ENCODE measurements around the gene MYL5.
"Not testable (repeated sequence)": the region's sequence is repeated elsewhere in the genome, so short reads cannot be mapped to it uniquely, and the experiment has no call there.

The MYL5 gene

GRCh38 chr4:674172-675035, at the start of gene MYL5, which contains the start of gene ATP5ME:
TSS of gene MYL5 (plus strand) at chr4:674542. CDS start at chr4:678027, 3,485 bp downstream.
TSS of gene ATP5ME (minus strand) at chr4:674276. CDS start at chr4:674247, 29 bp downstream.
- DNase-seq (ENCODE audit: low spot score) = peak; percentile 100

GRCh38 chr4:624705-625590, 49.4 kb upstream of the MYL5 start, which contains the start of gene PDE6B:
TSS of gene PDE6B (plus strand) at chr4:625573. CDS start at chr4:625627, 54 bp downstream.
- no peak for DNase-seq (ENCODE audit: low spot score)

- DNase-seq (ENCODE audit: low spot score) = no peak
Measured at GRCh38 chr4:625631-626161, 48.6 kb upstream of the MYL5 start.

GRCh38 chr4:626201-627091, 47.9 kb upstream of the MYL5 start:
- DNase-seq (ENCODE audit: low spot score) = no peak

GRCh38 chr4:627347-628125, 46.8 kb upstream of the MYL5 start:
- DNase-seq (ENCODE audit: low spot score) = no peak

GRCh38 chr4:628311-628741, 46.0 kb upstream of the MYL5 start:
- no peak for DNase-seq (ENCODE audit: low spot score)

- DNase-seq (ENCODE audit: low spot score) = no peak
Measured at GRCh38 chr4:628821-629635, 45.3 kb upstream of the MYL5 start.

GRCh38 chr4:629636-629914, 44.8 kb upstream of the MYL5 start:
- no peak for DNase-seq (ENCODE audit: low spot score)

GRCh38 chr4:629915-630641, 44.3 kb upstream of the MYL5 start:
- DNase-seq (ENCODE audit: low spot score) = no peak

- no peak for DNase-seq (ENCODE audit: low spot score)
Measured at GRCh38 chr4:630656-631055, 43.7 kb upstream of the MYL5 start.

- no peak for DNase-seq (ENCODE audit: low spot score)
Measured at GRCh38 chr4:632196-632790, 42.0 kb upstream of the MYL5 start.

- DNase-seq (ENCODE audit: low spot score) = no peak
Measured at GRCh38 chr4:632926-633325, 41.4 kb upstream of the MYL5 start.

GRCh38 chr4:633406-633805, 40.9 kb upstream of the MYL5 start:
- DNase-seq (ENCODE audit: low spot score) = no peak

- DNase-seq (ENCODE audit: low spot score) = no peak
Measured at GRCh38 chr4:633976-634598, 40.3 kb upstream of the MYL5 start.

- no peak for DNase-seq (ENCODE audit: low spot score)
Measured at GRCh38 chr4:634599-634985, 39.8 kb upstream of the MYL5 start.

GRCh38 chr4:635066-635835, 39.1 kb upstream of the MYL5 start:
- DNase-seq (ENCODE audit: low spot score) = not testable (repeated sequence)

- DNase-seq (ENCODE audit: low spot score) = no peak
Measured at GRCh38 chr4:635851-636627, 38.3 kb upstream of the MYL5 start.
